C4-2B (cell line): ENCODE results near the gene HPGD.

Experiments used
- H3K27ac ChIP-seq: fragments of 450-650 bp; 2 replicates; pipeline ENCODE4 v1.5.1; 2017
- ZFX ChIP-seq: fragments of 450-650 bp; IDR thresholded peaks from 2 replicates; pipeline ENCODE4 v1.6.1; 2017
- TF ChIP-seq, protein P1 (sequence below): fragments of 450-650 bp; conservative IDR thresholded peaks from 2 replicates; pipeline ENCODE4 v1.5.1; 2017; ENCODE audit warnings: mild to moderate bottlenecking

HPGD gene

DNA sequence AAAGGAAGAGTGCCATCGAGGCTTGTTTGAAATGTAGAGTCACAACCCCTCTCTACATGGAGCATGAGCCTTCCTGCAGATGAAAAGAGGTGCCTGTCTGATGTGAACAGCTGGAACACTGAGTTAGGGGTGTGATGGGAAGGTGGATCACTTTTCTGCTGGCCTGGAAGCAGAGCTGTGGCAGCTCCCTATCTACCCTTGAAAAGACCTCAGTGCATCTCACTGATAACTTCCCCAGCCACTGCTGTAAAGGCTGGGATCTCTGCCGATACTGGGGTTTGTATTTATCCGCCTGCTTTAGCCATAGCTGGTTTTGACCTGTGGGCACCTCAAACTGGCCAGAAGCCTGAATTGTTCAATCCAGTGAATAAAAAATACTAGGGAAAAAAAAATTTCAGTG lies 46.8 kb downstream of the HPGD start:
- no peak for TF ChIP-seq ZFX
- TF ChIP-seq, protein P1, sequence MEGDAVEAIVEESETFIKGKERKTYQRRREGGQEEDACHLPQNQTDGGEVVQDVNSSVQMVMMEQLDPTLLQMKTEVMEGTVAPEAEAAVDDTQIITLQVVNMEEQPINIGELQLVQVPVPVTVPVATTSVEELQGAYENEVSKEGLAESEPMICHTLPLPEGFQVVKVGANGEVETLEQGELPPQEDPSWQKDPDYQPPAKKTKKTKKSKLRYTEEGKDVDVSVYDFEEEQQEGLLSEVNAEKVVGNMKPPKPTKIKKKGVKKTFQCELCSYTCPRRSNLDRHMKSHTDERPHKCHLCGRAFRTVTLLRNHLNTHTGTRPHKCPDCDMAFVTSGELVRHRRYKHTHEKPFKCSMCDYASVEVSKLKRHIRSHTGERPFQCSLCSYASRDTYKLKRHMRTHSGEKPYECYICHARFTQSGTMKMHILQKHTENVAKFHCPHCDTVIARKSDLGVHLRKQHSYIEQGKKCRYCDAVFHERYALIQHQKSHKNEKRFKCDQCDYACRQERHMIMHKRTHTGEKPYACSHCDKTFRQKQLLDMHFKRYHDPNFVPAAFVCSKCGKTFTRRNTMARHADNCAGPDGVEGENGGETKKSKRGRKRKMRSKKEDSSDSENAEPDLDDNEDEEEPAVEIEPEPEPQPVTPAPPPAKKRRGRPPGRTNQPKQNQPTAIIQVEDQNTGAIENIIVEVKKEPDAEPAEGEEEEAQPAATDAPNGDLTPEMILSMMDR, result no peak
- H3K27ac ChIP-seq, result no peak overlapping the region

DNA sequence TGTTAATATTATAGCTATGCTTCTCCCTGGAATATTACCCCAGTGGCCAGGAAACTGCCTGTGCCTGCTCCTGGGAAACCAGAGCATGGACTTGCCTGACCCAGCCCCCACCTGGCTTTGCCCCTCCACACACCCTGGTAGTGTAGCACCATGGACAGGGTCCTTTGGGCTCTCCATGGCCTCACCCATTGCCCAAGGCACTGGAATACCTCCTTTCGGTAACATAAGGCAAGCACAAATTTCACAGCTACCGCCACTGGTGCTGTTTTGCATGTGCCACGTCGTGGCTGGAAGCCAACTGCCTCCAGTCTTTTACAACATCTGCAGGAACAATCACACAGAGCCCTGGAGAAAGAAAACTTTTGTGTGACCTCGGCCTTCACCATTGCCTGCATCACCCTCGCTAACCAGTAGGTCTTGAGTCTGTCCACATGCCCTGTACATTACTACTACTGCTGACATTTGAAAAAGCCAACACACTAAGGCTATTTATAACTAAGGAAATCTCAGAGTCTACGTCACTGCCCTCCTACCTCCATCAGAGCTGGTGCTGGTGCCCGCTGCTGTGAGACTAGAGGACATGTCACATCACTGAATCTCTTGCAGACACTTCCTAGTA lies 47.7 kb downstream of the HPGD start:
- TF ChIP-seq, protein P1, result no peak
- no peak for TF ChIP-seq ZFX
- H3K27ac ChIP-seq, result no peak overlapping the region

DNA sequence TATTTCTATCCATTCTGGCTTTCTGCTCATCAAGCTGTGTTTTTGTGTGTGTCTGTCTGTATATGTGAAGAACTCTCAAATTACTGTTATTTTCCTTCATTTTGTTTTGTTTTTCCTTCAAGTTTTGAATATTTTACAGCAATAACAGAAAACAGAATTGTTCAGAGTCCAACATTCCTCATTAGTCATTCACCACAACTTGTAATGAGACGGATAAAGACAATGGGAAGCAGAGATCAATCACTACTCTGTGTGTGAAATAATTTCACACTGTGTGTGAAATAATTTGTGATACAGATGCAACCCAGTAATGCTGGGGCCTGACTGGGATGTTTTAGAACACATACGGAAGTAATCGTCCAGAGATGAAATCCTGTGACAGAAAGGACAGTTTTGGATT lies 55.2 kb downstream of the HPGD start:
- H3K27ac ChIP-seq, result no peak overlapping the region
- no peak for TF ChIP-seq ZFX
- TF ChIP-seq, protein P1, result no peak

DNA sequence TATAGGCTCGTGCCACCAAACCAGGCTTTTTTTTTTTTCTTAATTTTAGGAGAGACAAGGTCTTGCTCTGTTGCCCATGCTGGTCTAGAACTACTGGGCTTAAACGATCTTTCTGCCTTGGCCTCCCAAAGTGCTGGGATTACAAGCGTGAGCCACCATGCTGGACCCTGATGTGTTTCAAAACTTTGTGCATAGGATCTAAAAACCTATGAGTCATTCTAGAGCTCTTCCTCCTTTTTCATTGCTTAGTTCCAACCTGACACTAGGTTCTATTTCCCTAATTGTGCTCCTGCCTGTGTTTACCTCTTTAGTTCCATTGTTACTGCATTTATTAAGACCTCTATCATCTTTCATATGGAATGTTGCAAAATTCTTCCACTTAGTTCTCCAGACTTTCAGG lies 57.3 kb downstream of the HPGD start:
- TF ChIP-seq ZFX, result no peak
- TF ChIP-seq, protein P1, result no peak
- no peak overlapping the region for H3K27ac ChIP-seq

DNA sequence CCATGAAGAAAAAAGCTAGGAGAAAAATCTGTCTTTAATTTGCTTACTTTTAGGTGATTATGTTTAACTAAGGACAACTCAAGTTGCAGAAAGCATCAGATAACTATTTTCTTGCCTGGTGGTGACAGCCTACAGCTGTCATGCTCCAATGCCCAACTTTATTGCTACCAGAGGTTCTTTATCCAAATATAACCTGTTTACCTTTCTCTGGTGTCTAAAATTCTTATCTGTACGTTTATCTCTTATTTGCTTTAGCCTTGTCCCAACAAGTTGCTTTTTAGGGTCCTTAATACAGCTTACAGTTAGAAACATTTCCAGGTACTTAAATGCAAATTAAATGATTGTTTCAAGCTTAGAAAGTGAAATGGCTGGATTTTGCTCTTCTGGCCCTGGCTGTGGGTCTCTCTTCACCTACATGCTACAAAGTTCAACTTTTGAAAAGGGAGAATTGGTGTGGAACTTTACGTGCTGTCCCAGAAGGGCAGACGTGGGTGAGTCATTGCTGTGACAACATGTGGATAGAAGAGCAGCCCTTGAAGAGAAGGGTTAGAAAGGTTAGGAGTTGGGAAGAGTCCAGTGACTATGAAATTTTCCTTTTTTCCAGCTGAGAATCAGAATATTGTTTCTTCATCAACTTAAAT lies 60.7 kb downstream of the HPGD start:
- H3K27ac ChIP-seq, result no peak overlapping the region
- no peak for TF ChIP-seq ZFX
- TF ChIP-seq, protein P1, result no peak

DNA sequence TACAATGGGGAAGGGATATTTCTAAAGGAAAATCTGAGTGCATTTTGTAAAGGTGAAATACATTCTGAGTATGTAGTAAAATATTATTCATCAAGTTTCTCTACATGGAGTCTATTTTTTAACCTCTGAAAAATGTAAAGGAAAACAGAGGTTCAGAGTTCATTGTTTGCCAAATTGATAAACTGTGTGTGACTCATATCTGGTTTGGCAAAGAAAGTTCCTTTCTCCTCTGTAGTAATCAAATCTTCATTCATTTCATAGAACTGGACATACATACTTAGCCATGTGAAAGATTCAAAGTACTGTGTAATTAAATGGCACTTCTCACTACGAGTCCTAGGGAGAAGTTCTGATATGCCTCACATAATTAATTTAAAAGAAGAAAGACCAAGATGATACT lies 61.6 kb downstream of the HPGD start:
- no peak overlapping the region for H3K27ac ChIP-seq
- TF ChIP-seq ZFX, result no peak
- TF ChIP-seq, protein P1, result no peak

DNA sequence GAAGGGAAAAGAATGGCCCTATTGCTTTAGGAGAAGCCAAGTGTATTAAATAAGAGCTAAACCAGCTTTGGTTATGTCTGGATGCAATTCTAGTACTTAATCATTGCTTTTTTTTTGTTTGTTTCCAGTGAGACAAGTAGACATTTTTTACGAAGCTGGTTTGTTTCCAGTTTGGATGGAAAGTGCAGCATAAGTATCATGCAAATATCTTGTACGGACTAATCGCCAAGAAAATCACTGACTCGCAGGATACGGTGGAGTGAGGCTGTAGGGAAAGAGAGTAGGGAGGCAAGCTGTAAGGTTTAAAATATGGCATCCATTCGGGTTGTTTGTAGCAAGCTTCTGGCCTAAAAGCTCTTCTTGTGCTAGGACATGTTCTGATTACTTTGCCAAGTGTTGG lies 64.8 kb downstream of the HPGD start:
- no peak overlapping the region for H3K27ac ChIP-seq
- TF ChIP-seq, protein P1, result no peak
- TF ChIP-seq ZFX, result no peak
